SU-DHL-6 (cell line): ENCODE results near the gene SHLD2.
"Not testable (repeated sequence)": the region's sequence is repeated elsewhere in the genome, so short reads cannot be mapped to it uniquely, and the experiment has no call there.

Experiments
- EZH2phosphoT487 ChIP-seq: fragments of 200-600 bp; sonication (generic), shearing (Covaris generic); conservative IDR thresholded peaks from 2 replicates; pipeline ENCODE4 v1.6.1; 2018; ENCODE audit warnings: mild to moderate bottlenecking, antibody characterized with exemption, low read length, moderate library complexity, mixed read lengths
- TF ChIP-seq, protein P1 (sequence below): fragments of 200-600 bp; sonication (generic); IDR thresholded peaks from one replicate; pipeline ENCODE4 v1.5.1; 2017; ENCODE audit warnings: antibody characterized with exemption, mild to moderate bottlenecking, low read length, moderate library complexity; ENCODE audit not compliant: insufficient read depth, poor library complexity, severe bottlenecking

DNA sequence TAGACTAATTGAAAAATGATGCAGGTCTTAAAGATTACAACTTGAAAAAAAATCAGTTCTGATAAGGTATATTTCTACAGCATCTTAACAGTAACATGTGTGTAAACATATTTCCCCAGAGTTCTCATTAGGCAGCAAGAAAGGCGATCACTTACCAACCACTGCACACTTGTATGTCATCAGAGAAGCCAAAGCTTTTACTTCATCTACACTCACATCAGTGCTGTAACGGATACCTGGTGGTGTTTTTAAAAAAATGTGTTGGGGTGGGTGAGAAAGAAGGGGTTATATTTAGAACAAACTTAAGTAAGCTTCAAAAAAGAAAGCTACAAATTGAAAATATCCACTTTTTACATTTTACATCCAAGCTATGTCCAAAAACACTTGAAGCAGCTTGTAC is 18.6 kb upstream of the SHLD2 start:
- TF ChIP-seq, protein P1, sequence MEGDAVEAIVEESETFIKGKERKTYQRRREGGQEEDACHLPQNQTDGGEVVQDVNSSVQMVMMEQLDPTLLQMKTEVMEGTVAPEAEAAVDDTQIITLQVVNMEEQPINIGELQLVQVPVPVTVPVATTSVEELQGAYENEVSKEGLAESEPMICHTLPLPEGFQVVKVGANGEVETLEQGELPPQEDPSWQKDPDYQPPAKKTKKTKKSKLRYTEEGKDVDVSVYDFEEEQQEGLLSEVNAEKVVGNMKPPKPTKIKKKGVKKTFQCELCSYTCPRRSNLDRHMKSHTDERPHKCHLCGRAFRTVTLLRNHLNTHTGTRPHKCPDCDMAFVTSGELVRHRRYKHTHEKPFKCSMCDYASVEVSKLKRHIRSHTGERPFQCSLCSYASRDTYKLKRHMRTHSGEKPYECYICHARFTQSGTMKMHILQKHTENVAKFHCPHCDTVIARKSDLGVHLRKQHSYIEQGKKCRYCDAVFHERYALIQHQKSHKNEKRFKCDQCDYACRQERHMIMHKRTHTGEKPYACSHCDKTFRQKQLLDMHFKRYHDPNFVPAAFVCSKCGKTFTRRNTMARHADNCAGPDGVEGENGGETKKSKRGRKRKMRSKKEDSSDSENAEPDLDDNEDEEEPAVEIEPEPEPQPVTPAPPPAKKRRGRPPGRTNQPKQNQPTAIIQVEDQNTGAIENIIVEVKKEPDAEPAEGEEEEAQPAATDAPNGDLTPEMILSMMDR = not testable (repeated sequence)
- TF ChIP-seq EZH2phosphoT487 = not testable (repeated sequence)
